ENCODE measurements around the gene SCAMP5.

SCAMP5 gene

DNA sequence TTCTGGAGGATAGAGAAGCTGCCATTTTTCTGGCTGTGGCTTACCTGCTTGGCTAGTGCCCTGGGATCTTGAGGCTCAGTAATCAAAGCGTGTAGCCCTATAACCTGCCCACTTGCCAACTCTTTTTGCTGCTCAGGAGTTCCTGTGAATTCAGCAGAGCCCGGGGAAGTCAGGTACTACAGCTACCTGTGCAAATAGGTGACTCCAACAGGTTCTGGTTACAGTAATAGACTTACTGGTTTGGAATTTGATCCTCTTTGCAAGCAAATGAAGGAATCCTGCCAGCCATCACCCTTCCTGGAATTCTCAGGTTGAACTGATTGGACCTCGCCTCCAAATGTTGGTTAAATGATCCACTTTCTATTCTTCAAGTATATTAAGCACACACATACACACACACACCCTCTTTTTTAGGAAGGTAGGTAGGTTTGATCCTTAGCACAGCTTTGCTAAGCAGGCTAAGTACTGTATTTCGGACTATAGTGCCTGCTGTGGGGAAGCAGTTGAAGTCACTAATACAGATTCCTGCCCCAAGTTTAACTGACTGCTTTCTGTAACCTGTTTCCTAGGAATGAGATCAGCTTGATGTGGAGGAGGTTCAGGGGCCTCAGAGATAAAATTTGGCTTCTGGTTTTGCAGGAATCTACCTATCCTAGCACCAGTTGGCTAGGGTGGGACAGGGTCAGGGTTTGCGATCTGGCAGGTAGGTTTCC, 30.3 kb downstream of the SCAMP5 start:
- CTCF ChIA-PET, result no interaction called here
- TF ChIP-seq LEF1 (IDR thresholded peaks at IDR 0.05; ENCODE audit: borderline replicate concordance) (no peak), NFRKB (IDR thresholded peaks at IDR 0.05) (no peak), FOXM1 (IDR thresholded peaks at IDR 0.05; ENCODE audit: borderline replicate concordance) (no peak), SUZ12 (IDR thresholded peaks at IDR 0.05) (no peak), FOXK2 (IDR thresholded peaks at IDR 0.05) (no peak), SP1 (IDR thresholded peaks at IDR 0.05) (no peak), ARNT (IDR thresholded peaks at IDR 0.05) (no peak), ELF4 (IDR thresholded peaks at IDR 0.05) (no peak), CTBP1 (IDR thresholded peaks at IDR 0.05; ENCODE audit: borderline replicate concordance) (no peak), FOXA1 (IDR thresholded peaks at IDR 0.05) (no peak), TARDBP (IDR thresholded peaks at IDR 0.05) (no peak), BHLHE40 (IDR thresholded peaks at IDR 0.05; ENCODE audit: borderline replicate concordance) (no peak), ZNF384 (IDR thresholded peaks at IDR 0.05) (no peak), L3MBTL2 (conservative IDR thresholded peaks at IDR 0.05) (no peak)
- TF ChIP-seq, protein P1, sequence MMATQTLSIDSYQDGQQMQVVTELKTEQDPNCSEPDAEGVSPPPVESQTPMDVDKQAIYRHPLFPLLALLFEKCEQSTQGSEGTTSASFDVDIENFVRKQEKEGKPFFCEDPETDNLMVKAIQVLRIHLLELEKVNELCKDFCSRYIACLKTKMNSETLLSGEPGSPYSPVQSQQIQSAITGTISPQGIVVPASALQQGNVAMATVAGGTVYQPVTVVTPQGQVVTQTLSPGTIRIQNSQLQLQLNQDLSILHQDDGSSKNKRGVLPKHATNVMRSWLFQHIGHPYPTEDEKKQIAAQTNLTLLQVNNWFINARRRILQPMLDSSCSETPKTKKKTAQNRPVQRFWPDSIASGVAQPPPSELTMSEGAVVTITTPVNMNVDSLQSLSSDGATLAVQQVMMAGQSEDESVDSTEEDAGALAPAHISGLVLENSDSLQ (IDR thresholded peaks at IDR 0.05), result no peak
- POLR2A ChIA-PET, result interaction anchor here (0.7 to 4.6 kb wide), 7 partner anchors 11 to 178 kb away, joined by 3 to 36 read pairs (median 5); partner anchors contain the start of genes C15orf39, RPP25 and SCAMP5
- DNase-seq (ENCODE audit: extremely low spot score), result no peak

DNA sequence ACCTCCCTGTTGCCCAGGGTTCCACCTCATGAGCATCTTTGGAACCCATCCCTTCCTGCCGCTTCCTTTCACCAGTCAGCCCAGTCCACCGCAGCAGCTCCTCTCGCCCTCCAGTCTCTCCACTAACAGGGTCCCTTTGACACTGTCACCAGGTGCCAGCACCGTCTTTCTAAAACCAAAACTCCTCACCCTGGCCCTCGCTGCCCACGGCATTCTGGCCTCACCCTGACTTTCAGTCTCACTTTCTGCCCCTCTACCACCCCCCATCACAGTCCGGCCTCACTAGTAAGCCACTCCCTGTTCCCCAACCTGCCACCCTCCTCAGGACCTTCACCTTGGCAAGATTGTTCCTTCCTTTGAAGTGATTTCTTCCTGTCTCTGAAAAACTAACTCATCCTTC, 32.2 kb downstream of the SCAMP5 start:
- no peak for DNase-seq (ENCODE audit: extremely low spot score)
- POLR2A ChIA-PET, result interaction anchor here (4.6 kb wide), 1 partner anchor 32 kb away, joined by 36 read pairs; the partner anchor contains the start of gene SCAMP5
- CTCF ChIA-PET, result interaction anchor here (4.8 kb wide), 1 partner anchor 176 kb away, joined by 33 read pairs; no protein-coding TSS in a partner anchor
- TF ChIP-seq FOXA1 (IDR thresholded peaks at IDR 0.05) (no peak), HDGF (IDR thresholded peaks at IDR 0.05; ENCODE audit: borderline replicate concordance) (no peak), CTBP1 (IDR thresholded peaks at IDR 0.05; ENCODE audit: borderline replicate concordance) (no peak), ELF4 (IDR thresholded peaks at IDR 0.05) (no peak), LEF1 (IDR thresholded peaks at IDR 0.05; ENCODE audit: borderline replicate concordance) (no peak), FOXK2 (IDR thresholded peaks at IDR 0.05) (no peak)

DNA sequence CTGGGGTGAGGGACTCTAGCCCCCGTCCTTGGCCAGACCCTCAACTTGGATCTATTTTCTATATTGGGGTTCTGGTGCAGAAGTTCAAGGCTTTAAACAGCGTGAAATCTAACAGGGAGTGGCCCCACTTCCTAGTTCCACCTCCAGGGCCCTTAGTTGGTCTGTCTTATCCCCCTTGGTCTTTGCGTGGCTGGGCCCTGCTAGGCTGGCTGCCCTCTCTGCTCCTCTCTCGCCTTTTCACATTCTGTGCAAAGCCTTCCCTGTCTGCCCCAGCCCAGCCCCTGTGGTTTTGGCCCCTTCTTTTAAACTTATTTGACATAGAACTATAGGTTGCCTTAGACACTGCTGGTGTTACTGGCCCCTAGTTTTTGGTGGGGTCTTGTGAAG, 33.6 kb downstream of the SCAMP5 start:
- ChIA-PET POLR2A (interaction anchor here (0.6 to 1.8 kb wide), 5 partner anchors 37 to 176 kb away, joined by 3 to 9 read pairs (median 4); partner anchors contain the start of gene C15orf39), CTCF (interaction anchor here (1.0 to 4.8 kb wide), 5 partner anchors 9 to 278 kb away, joined by 3 to 33 read pairs (median 3); no protein-coding TSS in a partner anchor)
- no peak for DNase-seq (ENCODE audit: extremely low spot score)
- TF ChIP-seq NFRKB (IDR thresholded peaks at IDR 0.05) (no peak), L3MBTL2 (conservative IDR thresholded peaks at IDR 0.05) (no peak), ELF4 (IDR thresholded peaks at IDR 0.05) (no peak), CTBP1 (IDR thresholded peaks at IDR 0.05; ENCODE audit: borderline replicate concordance) (no peak), FOXM1 (IDR thresholded peaks at IDR 0.05; ENCODE audit: borderline replicate concordance) (no peak), SP1 (IDR thresholded peaks at IDR 0.05) (no peak), BHLHE40 (IDR thresholded peaks at IDR 0.05; ENCODE audit: borderline replicate concordance) (no peak), SUZ12 (IDR thresholded peaks at IDR 0.05) (no peak), TARDBP (IDR thresholded peaks at IDR 0.05) (no peak), FOXK2 (IDR thresholded peaks at IDR 0.05) (no peak), HDGF (IDR thresholded peaks at IDR 0.05; ENCODE audit: borderline replicate concordance) (no peak), FOXA1 (IDR thresholded peaks at IDR 0.05) (no peak), ARNT (IDR thresholded peaks at IDR 0.05) (no peak), ZNF384 (IDR thresholded peaks at IDR 0.05) (no peak), LEF1 (IDR thresholded peaks at IDR 0.05; ENCODE audit: borderline replicate concordance) (no peak)
- TF ChIP-seq, protein P1 (IDR thresholded peaks at IDR 0.05), result no peak

DNA sequence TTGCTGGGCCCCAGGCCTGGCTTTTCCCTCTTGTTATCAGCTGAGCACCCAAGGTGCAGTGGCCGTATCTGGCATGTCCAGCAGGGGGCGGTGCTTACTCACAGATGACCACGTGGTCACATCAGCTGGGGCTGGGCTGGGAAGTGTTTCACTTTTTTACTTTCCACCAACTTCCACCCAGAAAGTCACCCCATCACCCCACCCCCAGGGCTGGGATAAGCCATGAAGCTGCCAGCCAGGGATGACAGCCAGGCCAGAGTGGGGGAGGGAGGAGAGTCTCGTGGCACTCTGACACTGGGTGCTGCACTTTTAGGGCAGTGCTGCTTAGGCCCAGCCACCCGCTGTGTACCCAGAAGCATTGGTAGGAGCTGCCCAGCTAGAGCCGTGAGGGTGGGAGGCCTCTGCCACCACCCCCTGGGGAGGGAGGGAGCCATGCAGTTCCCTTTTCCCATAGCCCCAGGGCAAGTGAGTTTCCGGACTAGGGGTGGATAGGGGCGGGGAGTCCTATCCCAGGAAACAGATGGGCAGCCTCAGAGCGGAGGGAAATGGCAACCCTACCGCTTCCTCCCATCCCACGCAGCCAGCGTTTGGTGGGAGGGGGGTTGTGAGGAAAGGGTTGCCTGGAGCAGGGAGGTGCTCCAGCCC, 34.1 kb downstream of the SCAMP5 start:
- ChIA-PET CTCF (interaction anchor here (1.0 to 4.8 kb wide), 6 partner anchors 9 to 277 kb away, joined by 3 to 33 read pairs (median 5); partner anchors contain the start of gene C15orf39), POLR2A (interaction anchor here (0.6 to 1.8 kb wide), 6 partner anchors 37 to 339 kb away, joined by 3 to 9 read pairs (median 4); partner anchors contain the start of genes C15orf39 and MAN2C1)
- DNase-seq (ENCODE audit: extremely low spot score), result peak; percentile 85
- TF ChIP-seq SP1 (IDR thresholded peaks at IDR 0.05), result no peak
- no peak for TF ChIP-seq HDGF (IDR thresholded peaks at IDR 0.05; ENCODE audit: borderline replicate concordance)
- no peak for TF ChIP-seq ZNF384 (IDR thresholded peaks at IDR 0.05)
- no peak for TF ChIP-seq BHLHE40 (IDR thresholded peaks at IDR 0.05; ENCODE audit: borderline replicate concordance)
- TF ChIP-seq TARDBP (IDR thresholded peaks at IDR 0.05), result no peak
- TF ChIP-seq ELF4 (IDR thresholded peaks at IDR 0.05), result no peak
- TF ChIP-seq FOXA1 (IDR thresholded peaks at IDR 0.05), result no peak
- no peak for TF ChIP-seq FOXM1 (IDR thresholded peaks at IDR 0.05; ENCODE audit: borderline replicate concordance)

DNA sequence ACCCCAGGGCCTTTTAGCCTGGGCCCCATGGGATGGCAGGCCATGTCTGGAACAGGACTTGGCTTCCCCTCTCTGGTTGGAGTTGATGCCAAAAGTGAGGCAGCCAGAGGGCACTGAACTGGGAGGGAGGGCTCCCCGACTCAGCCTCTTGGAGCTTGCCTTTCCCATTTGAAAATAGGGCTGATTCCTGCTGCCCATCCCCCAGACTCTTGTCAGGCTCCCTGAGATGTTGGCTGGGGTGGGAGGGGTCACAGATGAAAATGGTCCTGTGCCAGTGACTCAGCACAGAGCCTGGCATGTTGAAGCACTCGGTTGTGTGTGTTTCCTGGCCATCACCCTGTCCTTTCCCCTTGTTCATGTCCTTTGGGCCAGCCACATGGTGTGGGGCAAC, 34.7 kb downstream of the SCAMP5 start:
- no peak for DNase-seq (ENCODE audit: extremely low spot score)
- ChIA-PET CTCF (interaction anchor here (1.1 to 4.8 kb wide), 5 partner anchors 8 to 277 kb away, joined by 3 to 33 read pairs (median 7); partner anchors contain the start of gene C15orf39), POLR2A (interaction anchor here (1.2 to 1.8 kb wide), 5 partner anchors 36 to 175 kb away, joined by 3 to 9 read pairs (median 6); partner anchors contain the start of gene C15orf39)
- no peak for TF ChIP-seq L3MBTL2 (conservative IDR thresholded peaks at IDR 0.05)
- TF ChIP-seq SP1 (IDR thresholded peaks at IDR 0.05), result no peak

DNA sequence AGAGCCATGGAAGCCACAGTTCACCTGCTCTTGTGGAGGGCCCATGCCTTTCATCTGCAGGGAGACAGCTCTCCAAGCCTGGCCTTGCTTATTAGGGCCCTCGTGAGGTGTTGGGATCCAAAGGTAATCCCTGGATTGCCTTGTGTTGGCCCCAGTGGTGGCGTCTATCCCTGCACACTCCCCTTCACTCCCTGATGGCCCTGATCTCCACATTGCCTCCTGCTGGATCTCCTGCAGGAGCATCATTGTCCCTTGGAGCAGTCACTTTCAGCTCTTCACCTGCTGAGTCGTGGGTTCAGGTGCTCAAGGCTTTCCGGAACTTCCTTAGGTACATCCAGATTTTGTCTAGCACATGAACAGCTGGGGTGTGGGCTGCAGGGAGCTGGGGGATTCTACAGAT, 35.1 kb downstream of the SCAMP5 start:
- ChIA-PET CTCF (interaction anchor here (2.2 to 4.8 kb wide), 2 partner anchors 171 to 173 kb away, joined by 7 to 33 read pairs; partner anchors contain the start of gene C15orf39), POLR2A (interaction anchor here (1.2 to 1.8 kb wide), 2 partner anchors 171 to 173 kb away, joined by 6 to 8 read pairs; partner anchors contain the start of gene C15orf39)
- TF ChIP-seq L3MBTL2 (conservative IDR thresholded peaks at IDR 0.05) (no peak), SUZ12 (IDR thresholded peaks at IDR 0.05) (no peak), BHLHE40 (IDR thresholded peaks at IDR 0.05; ENCODE audit: borderline replicate concordance) (no peak), FOXA1 (IDR thresholded peaks at IDR 0.05) (no peak), LEF1 (IDR thresholded peaks at IDR 0.05; ENCODE audit: borderline replicate concordance) (no peak), HDGF (IDR thresholded peaks at IDR 0.05; ENCODE audit: borderline replicate concordance) (no peak), FOXK2 (IDR thresholded peaks at IDR 0.05) (no peak), NFRKB (IDR thresholded peaks at IDR 0.05) (no peak), FOXM1 (IDR thresholded peaks at IDR 0.05; ENCODE audit: borderline replicate concordance) (no peak), TARDBP (IDR thresholded peaks at IDR 0.05) (no peak), ELF4 (IDR thresholded peaks at IDR 0.05) (no peak), SP1 (IDR thresholded peaks at IDR 0.05) (no peak), ARNT (IDR thresholded peaks at IDR 0.05) (no peak)
- no peak for DNase-seq (ENCODE audit: extremely low spot score)
